ENCODE measurements around the gene MSANTD4. TPM values are rescaled to one million over a fixed set of nuclear protein-coding genes. Genes with fewer than 3 reads are reported as not detected.

Gene MSANTD4
- total and polyA plus RNA-seq, 2 donors (not counting 3 experiments of a cell fraction or from before 2014, with no cell fraction given): 3.9 to 15.0 TPM

- ChIA-PET POLR2A (no interaction called here), CTCF (no interaction called here)
- Histone ChIP-seq H3K4me1 (ENCODE audit: control insufficient read depth, extremely low read depth, insufficient read depth, low read length) (no peaks in the 10 kb centered on the region), H3K27me3 (ENCODE audit: control insufficient read depth in 2 of 2, insufficient read depth in 2 of 2, low read length in 2 of 2) (no peaks in the 10 kb centered on the region), H3K9me1 (replicated peaks; ENCODE audit: control insufficient read depth, extremely low read depth, insufficient read depth, low read length) (no peaks in the 10 kb centered on the region), H2AFZ (ENCODE audit: low read depth, low read length) (no peak overlapping the region), H3K9me3 (replicated peaks; ENCODE audit: control insufficient read depth, insufficient read depth, low read length) (no peaks in the 10 kb centered on the region), H3K4me3 (replicated peaks in 1 of 3; ENCODE audit: insufficient read depth in 1 of 3, low read depth in 1 of 3, low read length in 3 of 3) (no peak overlapping the region), H3K79me2 (ENCODE audit: control insufficient read depth, insufficient read depth, low read length) (no peaks in the 10 kb centered on the region), H3K36me3 (ENCODE audit: control insufficient read depth in 2 of 2, extremely low read depth in 1 of 2, insufficient read depth in 2 of 2, low read length in 2 of 2) (no peaks in the 10 kb centered on the region), H4K20me1 (replicated peaks; ENCODE audit: control insufficient read depth, extremely low read depth, insufficient read depth, low read length) (no peaks in the 10 kb centered on the region), H3K27ac (ENCODE audit: insufficient read depth, low read depth, low read length) (no peak overlapping the region), H3K4me2 (ENCODE audit: insufficient read depth, low read length) (no peak overlapping the region), H3K9ac (replicated peaks; ENCODE audit: extremely low read depth, insufficient read depth, low read length) (no peak overlapping the region)
- intact Hi-C loops (cut with micrococcal nuclease): no loop called here
- no peak for FAIRE-seq
- DNase-seq (ENCODE audit: low read depth, low spot score): peak; percentile 24
- dilution Hi-C loops (cut with MboI; ENCODE audit: extremely low pct_ligation_motif_present, low sequenced_read_pairs): no loop called here
- no peak for TF ChIP-seq EZH2 (IDR thresholded peaks at IDR 0.05; ENCODE audit: borderline replicate concordance, low read depth, low read length, severe bottlenecking)
- TF ChIP-seq GATA2 (IDR thresholded peaks at IDR 0.05; ENCODE audit: insufficient read depth, insufficient read length, low read depth, low read length): peak; percentile 68
- TF ChIP-seq FOS (IDR thresholded peaks at IDR 0.05; ENCODE audit: borderline replicate concordance, insufficient read depth, low read length): peak; percentile 66
- no TSS peak for BruUV-seq (replicated peaks)
These were observed 46.9 kb downstream of the MSANTD4 start for GRCh38 chr11:105975128-105975527.

- DNase-seq (ENCODE audit: low read depth, low spot score): no peak
- POLR2A ChIA-PET: interaction anchor here (0.7 kb wide), 1 partner anchor 17 kb away, joined by 3 read pairs; no protein-coding TSS in a partner anchor
- dilution Hi-C loops (cut with MboI; ENCODE audit: extremely low pct_ligation_motif_present, low sequenced_read_pairs): no loop called here
- Histone ChIP-seq H2AFZ (ENCODE audit: low read depth, low read length) (no peak overlapping the region), H3K36me3 (ENCODE audit: control insufficient read depth in 2 of 2, extremely low read depth in 1 of 2, insufficient read depth in 2 of 2, low read length in 2 of 2) (no peaks in the 10 kb centered on the region), H4K20me1 (replicated peaks; ENCODE audit: control insufficient read depth, extremely low read depth, insufficient read depth, low read length) (no peaks in the 10 kb centered on the region), H3K9me3 (replicated peaks; ENCODE audit: control insufficient read depth, insufficient read depth, low read length) (no peaks in the 10 kb centered on the region), H3K9me1 (replicated peaks; ENCODE audit: control insufficient read depth, extremely low read depth, insufficient read depth, low read length) (no peaks in the 10 kb centered on the region), H3K4me3 (replicated peaks in 1 of 3; ENCODE audit: insufficient read depth in 1 of 3, low read depth in 1 of 3, low read length in 3 of 3) (no peak overlapping the region), H3K9ac (replicated peaks; ENCODE audit: extremely low read depth, insufficient read depth, low read length) (no peak overlapping the region), H3K27me3 (ENCODE audit: control insufficient read depth in 2 of 2, insufficient read depth in 2 of 2, low read length in 2 of 2) (no peaks in the 10 kb centered on the region), H3K4me2 (ENCODE audit: insufficient read depth, low read length) (no peak overlapping the region), H3K79me2 (ENCODE audit: control insufficient read depth, insufficient read depth, low read length) (no peaks in the 10 kb centered on the region), H3K27ac (ENCODE audit: insufficient read depth, low read depth, low read length) (no peak overlapping the region), H3K4me1 (ENCODE audit: control insufficient read depth, extremely low read depth, insufficient read depth, low read length) (no peaks in the 10 kb centered on the region)
- no TSS peak for BruUV-seq (replicated peaks)
- intact Hi-C loops (cut with micrococcal nuclease): no loop called here
- FAIRE-seq: no peak
- TF ChIP-seq JUN (IDR thresholded peaks at IDR 0.05; ENCODE audit: borderline replicate concordance, insufficient read depth, insufficient read length, low read depth) (no peak), GATA2 (IDR thresholded peaks at IDR 0.05; ENCODE audit: insufficient read depth, insufficient read length, low read depth, low read length) (no peak), POLR2AphosphoS5 (IDR thresholded peaks at IDR 0.05; ENCODE audit: insufficient read depth, low read depth, low read length) (no peak), CTCF (IDR thresholded peaks at IDR 0.05; ENCODE audit: extremely low read depth in 1 of 2, insufficient read depth in 1 of 2, low read depth in 1 of 2, low read length in 2 of 2) (no peak), FOS (IDR thresholded peaks at IDR 0.05; ENCODE audit: borderline replicate concordance, insufficient read depth, low read length) (no peak), MAX (IDR thresholded peaks at IDR 0.05; ENCODE audit: insufficient read depth, insufficient read length) (no peak), MYC (IDR thresholded peaks at IDR 0.05; ENCODE audit: low read depth, low read length) (no peak)
- CTCF ChIA-PET: no interaction called here
These were observed 52.3 kb downstream of the MSANTD4 start for GRCh38 chr11:105969756-105970155.

All from endothelial cell of umbilical vein (primary cell).